ENCODE results near the gene ST3GAL5. TPM values are rescaled to one million over a fixed set of nuclear protein-coding genes. Genes with fewer than 3 reads are reported as not detected.

The ST3GAL5 gene
- total RNA-seq, 2 donors from 2014 or later = 24.7 to 38.6 TPM

DNA sequence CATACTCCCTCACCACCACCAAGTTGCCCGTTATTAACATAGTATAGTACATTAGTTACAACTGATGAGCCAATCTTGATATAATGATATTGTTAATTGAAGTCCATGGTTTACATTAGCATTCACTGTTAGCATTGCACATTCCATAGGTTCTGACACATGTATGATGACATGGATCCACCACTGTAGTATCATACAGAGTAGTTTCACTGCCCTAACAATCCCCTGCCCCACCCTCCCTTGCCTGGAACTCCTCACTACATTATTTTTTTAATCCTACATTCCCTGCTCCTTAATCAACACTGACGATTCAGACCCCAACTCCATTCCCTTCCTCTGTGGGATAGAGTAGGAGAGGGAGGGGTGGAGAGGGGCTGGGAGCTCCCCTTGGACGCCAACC is 20.2 kb upstream of the ST3GAL5 start:
- no peaks in the 10 kb centered on the region for H3K9me3 ChIP-seq
- DNase-seq (ENCODE audit: low spot score) = no peak
- intact Hi-C loops (cut with DNase I) = no loop called here
- no peak overlapping the region for H3K4me3 ChIP-seq
- no peaks in the 10 kb centered on the region for H3K27me3 ChIP-seq (replicated peaks; ENCODE audit: insufficient read depth)
- H3K4me1 ChIP-seq (replicated peaks) = no peaks in the 10 kb centered on the region
- no peaks in the 10 kb centered on the region for H3K36me3 ChIP-seq
- TF ChIP-seq, protein P1, sequence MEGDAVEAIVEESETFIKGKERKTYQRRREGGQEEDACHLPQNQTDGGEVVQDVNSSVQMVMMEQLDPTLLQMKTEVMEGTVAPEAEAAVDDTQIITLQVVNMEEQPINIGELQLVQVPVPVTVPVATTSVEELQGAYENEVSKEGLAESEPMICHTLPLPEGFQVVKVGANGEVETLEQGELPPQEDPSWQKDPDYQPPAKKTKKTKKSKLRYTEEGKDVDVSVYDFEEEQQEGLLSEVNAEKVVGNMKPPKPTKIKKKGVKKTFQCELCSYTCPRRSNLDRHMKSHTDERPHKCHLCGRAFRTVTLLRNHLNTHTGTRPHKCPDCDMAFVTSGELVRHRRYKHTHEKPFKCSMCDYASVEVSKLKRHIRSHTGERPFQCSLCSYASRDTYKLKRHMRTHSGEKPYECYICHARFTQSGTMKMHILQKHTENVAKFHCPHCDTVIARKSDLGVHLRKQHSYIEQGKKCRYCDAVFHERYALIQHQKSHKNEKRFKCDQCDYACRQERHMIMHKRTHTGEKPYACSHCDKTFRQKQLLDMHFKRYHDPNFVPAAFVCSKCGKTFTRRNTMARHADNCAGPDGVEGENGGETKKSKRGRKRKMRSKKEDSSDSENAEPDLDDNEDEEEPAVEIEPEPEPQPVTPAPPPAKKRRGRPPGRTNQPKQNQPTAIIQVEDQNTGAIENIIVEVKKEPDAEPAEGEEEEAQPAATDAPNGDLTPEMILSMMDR (IDR thresholded peaks at IDR 0.05) = no peak
- TF ChIP-seq POLR2AphosphoS5 (IDR thresholded peaks at IDR 0.05) (no peak), POLR2A (IDR thresholded peaks at IDR 0.05) (no peak)
- H3K27ac ChIP-seq = no peak overlapping the region
- 89% methylated on average over 3 of the region's 3 CpGs for WGBS

DNA sequence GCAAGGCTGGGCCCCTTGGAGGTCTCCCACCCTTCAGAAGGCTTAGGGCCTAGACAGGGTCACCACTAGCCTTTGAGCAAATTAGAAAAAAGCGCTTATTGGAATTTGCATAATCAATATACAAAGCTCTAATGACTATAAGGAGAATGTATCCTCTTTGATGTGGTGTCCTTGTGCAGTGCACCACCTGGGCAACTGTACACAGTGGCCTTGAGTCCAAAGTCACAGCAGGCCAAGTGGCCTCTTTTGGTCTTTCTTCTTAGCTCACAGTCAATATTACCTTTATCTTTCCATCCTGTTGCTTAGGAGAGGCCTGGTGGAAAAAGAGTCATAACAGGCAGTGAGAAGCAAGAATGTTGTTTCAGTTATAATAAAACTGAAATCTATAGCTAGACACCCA is 19.7 kb upstream of the ST3GAL5 start:
- no peaks in the 10 kb centered on the region for H3K4me1 ChIP-seq (replicated peaks)
- intact Hi-C loops (cut with DNase I) = no loop called here

DNA sequence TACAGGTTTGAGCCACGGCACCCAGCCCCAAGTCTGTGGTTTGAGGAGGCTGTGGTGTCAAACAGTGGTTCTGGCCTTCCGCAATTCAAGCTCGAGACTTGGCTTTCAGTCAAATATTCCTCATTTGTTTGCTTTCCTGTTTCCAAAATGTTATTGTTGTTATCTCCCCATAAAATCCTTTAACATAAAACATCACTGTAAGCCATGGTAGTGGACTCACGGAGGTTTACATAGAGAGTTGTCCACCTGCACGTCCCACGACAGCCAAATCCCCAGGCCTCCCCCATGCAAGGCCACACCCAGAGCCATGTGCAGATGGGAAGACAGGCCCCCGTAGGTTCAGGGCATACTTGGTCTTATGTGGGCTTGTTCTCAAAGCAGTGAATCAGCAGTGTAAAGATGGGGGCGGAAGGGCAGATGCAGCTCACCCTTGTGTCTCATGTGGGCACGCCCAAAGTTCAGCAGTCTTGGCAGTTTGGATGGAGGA is 18.9 kb upstream of the ST3GAL5 start:
- peak; percentile 48 for DNase-seq (ENCODE audit: low spot score)
- intact Hi-C loops (cut with DNase I) = no loop called here
- H3K27me3 ChIP-seq (replicated peaks; ENCODE audit: insufficient read depth) = no peaks in the 10 kb centered on the region
- H3K4me3 ChIP-seq = no peak overlapping the region
- no peaks in the 10 kb centered on the region for H3K36me3 ChIP-seq
- no peak for TF ChIP-seq POLR2A (IDR thresholded peaks at IDR 0.05)
- TF ChIP-seq POLR2AphosphoS5 (IDR thresholded peaks at IDR 0.05) = peak; percentile 68
- H3K27ac ChIP-seq = peak overlapping the region in 1 of 2 donors; percentile 14
- H3K9me3 ChIP-seq = no peaks in the 10 kb centered on the region
- no peaks in the 10 kb centered on the region for H3K4me1 ChIP-seq (replicated peaks)
- WGBS = 34% methylated on average over 9 of the region's 9 CpGs

More for the DNA sequence above, 19.7 kb upstream of the ST3GAL5 start:
- H3K9me3 ChIP-seq = no peaks in the 10 kb centered on the region
- no peak overlapping the region for H3K27ac ChIP-seq
- no peak overlapping the region for H3K4me3 ChIP-seq
- no peaks in the 10 kb centered on the region for H3K36me3 ChIP-seq
- H3K27me3 ChIP-seq (replicated peaks; ENCODE audit: insufficient read depth) = no peaks in the 10 kb centered on the region
- no peak for DNase-seq (ENCODE audit: low spot score)
- 100% methylated on average over 1 of the region's 1 CpG for WGBS
- TF ChIP-seq POLR2A (IDR thresholded peaks at IDR 0.05) (no peak), POLR2AphosphoS5 (IDR thresholded peaks at IDR 0.05) (no peak)
- TF ChIP-seq, protein P1 (IDR thresholded peaks at IDR 0.05) = no peak

DNA sequence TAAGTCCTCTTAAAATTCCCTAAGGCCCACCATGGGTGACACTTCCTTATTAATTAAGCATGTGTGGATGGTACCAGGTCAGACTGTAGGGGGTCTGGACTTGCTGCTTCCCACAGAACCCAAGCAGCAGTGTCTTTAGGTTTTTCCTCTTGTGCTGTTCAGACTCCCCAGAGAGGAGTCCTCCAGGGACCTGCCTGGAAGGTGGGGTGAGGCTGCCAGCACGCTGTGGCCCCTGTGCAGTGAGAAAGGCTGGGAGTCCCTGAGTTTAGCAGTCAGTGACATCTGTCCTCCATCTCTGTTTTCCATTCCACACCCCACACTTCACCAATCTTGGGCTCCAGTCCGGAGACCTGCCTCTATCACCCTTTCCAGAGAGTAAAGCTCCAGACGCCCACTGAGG is 18.0 kb upstream of the ST3GAL5 start:
- WGBS = 93% methylated on average over 3 of the region's 3 CpGs
- intact Hi-C loops (cut with DNase I) = no loop called here
- Histone ChIP-seq H3K27me3 (replicated peaks; ENCODE audit: insufficient read depth) (no peaks in the 10 kb centered on the region), H3K9me3 (no peaks in the 10 kb centered on the region), H3K27ac (no peak overlapping the region), H3K36me3 (no peaks in the 10 kb centered on the region), H3K4me3 (no peak overlapping the region), H3K4me1 (replicated peaks) (no peaks in the 10 kb centered on the region)
- DNase-seq (ENCODE audit: low spot score) = no peak
- TF ChIP-seq POLR2A (IDR thresholded peaks at IDR 0.05) (no peak), POLR2AphosphoS5 (IDR thresholded peaks at IDR 0.05) (no peak)
- TF ChIP-seq, protein P1 (IDR thresholded peaks at IDR 0.05) = no peak

DNA sequence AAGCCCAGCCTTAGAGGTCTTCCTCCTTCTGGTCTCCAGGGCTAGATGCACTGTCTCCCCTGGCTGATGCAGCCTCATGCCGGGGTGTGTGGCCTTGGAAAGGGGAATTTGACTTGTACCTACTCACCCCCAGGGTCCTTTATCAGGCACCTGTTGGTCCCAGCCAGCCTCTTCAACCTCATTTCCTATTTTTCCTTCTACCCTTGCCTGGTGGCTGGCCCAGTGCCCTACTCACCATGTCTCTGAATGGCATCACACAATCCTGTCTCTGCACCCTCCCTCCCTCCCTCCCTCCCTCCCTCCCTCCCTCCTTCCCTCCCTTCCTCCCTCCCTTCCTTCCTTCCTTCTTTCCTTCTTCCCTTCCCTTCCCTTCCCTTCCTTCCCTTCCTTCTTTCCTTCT is 17.1 kb upstream of the ST3GAL5 start:
- intact Hi-C loops (cut with DNase I) = no loop called here
- H3K27me3 ChIP-seq (replicated peaks; ENCODE audit: insufficient read depth) = no peaks in the 10 kb centered on the region
- no peaks in the 10 kb centered on the region for H3K4me1 ChIP-seq (replicated peaks)
- no peaks in the 10 kb centered on the region for H3K36me3 ChIP-seq
- H3K27ac ChIP-seq = no peak overlapping the region
- WGBS = 91% methylated on average over 1 of the region's 1 CpG
- no peak overlapping the region for H3K4me3 ChIP-seq
- TF ChIP-seq POLR2A (IDR thresholded peaks at IDR 0.05) (no peak), POLR2AphosphoS5 (IDR thresholded peaks at IDR 0.05) (no peak)
- TF ChIP-seq, protein P1 (IDR thresholded peaks at IDR 0.05) = no peak
- no peaks in the 10 kb centered on the region for H3K9me3 ChIP-seq
- no peak for DNase-seq (ENCODE audit: low spot score)

Measured in prostate gland (tissue), 2 donors.